ENCODE data around the gene SH2D3C. TPM values are rescaled to one million over a fixed set of nuclear protein-coding genes. Genes with fewer than 3 reads are reported as not detected.
A peak's percentile ranks its signal among the peaks of the same experiment; 100 is the strongest.

SH2D3C gene
- total and polyA plus RNA-seq, 2 of the 4 experiments (the other 2 are of a cell fraction): under 0.01 to 0.24 TPM

DNA sequence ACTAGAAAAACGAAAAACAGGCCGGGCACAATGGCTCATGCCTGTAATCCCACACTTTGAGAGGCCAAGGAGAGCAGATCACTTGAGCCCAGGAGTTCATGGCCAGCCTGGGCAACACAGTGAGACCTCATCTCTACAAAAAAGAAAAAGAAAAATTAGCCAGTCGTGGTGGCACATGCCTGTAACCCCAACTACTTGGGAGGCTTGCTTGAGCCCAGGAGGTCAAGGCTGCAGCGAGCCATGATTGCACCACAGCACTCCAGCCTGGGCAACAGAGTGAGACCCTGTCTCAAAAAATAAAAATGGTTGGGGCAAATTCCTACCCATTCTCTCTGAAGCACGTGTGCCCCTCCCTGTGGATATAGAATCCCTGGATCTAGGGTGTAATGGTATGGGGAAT, 80.1 kb downstream of the SH2D3C start:
- no peak overlapping the region for H3K14ac ChIP-seq (replicated peaks; ENCODE audit: low read depth, low read length)
- no peaks in the 10 kb centered on the region; the same call in none of the 2 replicates for H3K9me1 ChIP-seq (ENCODE audit: insufficient read depth, low read length)
- H4K8ac ChIP-seq (ENCODE audit: low read depth in 2 of 2, low read length in 2 of 2): peak overlapping the region in 1 of 2 experiments; percentile 91; a peak in 2 of 4 replicates
- in situ Hi-C loops (cut with MboI; ENCODE audit: low sequenced_read_pairs): no loop called here
- H3K27me3 ChIP-seq (ENCODE audit: control insufficient read depth, insufficient read depth, low read length): no peaks in the 10 kb centered on the region
- H2BK20ac ChIP-seq (ENCODE audit: low read depth, low read length): no peak overlapping the region
- CTCF ChIA-PET: no interaction called here
- no peaks in the 10 kb centered on the region for H3K4me1 ChIP-seq (ENCODE audit: control insufficient read depth, insufficient read depth, low read length)
- POLR2A ChIA-PET (ENCODE audit: unreplicated experiment): no interaction called here
- H3K4me3 ChIP-seq (ENCODE audit: insufficient read depth, low read depth, low read length): no peak overlapping the region
- no peaks in the 10 kb centered on the region for H3K36me3 ChIP-seq (ENCODE audit: control insufficient read depth, insufficient read depth, low read length)
- ATAC-seq (ENCODE audit: low read depth) (no peak), DNase-seq (no peak)
- WGBS, 2 experiments (ENCODE audit: extremely low coverage in 2 of 2, insufficient read length in 1 of 2): no CpG with 5 or more reads among the region's 5 CpGs
- no peak overlapping the region for H2AK9ac ChIP-seq (replicated peaks; ENCODE audit: low read depth, low read length, poor library complexity)
- H3K56ac ChIP-seq (ENCODE audit: extremely low read depth, insufficient read depth, low read length): no peak overlapping the region
- no peak overlapping the region for H2AFZ ChIP-seq (replicated peaks; ENCODE audit: low read length, poor library complexity)
- H4K91ac ChIP-seq (ENCODE audit: insufficient read depth, low read depth, low read length): no peak overlapping the region
- H3K4me2 ChIP-seq (ENCODE audit: low read depth, low read length): no peak overlapping the region
- H3K9ac ChIP-seq (ENCODE audit: low read depth, low read length): no peak overlapping the region
- no peak overlapping the region for H3K18ac ChIP-seq (ENCODE audit: low read depth, low read length)
- H3K4ac ChIP-seq (ENCODE audit: low read depth, low read length): no peak overlapping the region
- H3K23ac ChIP-seq (ENCODE audit: low read depth, low read length): no peak overlapping the region
- no peak for TF ChIP-seq RAD21 (IDR thresholded peaks at IDR 0.05; ENCODE audit: low read length)
- no peak for TF ChIP-seq BHLHE40 (IDR thresholded peaks at IDR 0.05; ENCODE audit: low read depth, low read length)
- no peak for TF ChIP-seq SMC3 (IDR thresholded peaks at IDR 0.05; ENCODE audit: low read depth, low read length)
- TF ChIP-seq, protein P1, sequence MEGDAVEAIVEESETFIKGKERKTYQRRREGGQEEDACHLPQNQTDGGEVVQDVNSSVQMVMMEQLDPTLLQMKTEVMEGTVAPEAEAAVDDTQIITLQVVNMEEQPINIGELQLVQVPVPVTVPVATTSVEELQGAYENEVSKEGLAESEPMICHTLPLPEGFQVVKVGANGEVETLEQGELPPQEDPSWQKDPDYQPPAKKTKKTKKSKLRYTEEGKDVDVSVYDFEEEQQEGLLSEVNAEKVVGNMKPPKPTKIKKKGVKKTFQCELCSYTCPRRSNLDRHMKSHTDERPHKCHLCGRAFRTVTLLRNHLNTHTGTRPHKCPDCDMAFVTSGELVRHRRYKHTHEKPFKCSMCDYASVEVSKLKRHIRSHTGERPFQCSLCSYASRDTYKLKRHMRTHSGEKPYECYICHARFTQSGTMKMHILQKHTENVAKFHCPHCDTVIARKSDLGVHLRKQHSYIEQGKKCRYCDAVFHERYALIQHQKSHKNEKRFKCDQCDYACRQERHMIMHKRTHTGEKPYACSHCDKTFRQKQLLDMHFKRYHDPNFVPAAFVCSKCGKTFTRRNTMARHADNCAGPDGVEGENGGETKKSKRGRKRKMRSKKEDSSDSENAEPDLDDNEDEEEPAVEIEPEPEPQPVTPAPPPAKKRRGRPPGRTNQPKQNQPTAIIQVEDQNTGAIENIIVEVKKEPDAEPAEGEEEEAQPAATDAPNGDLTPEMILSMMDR (conservative IDR thresholded peaks at IDR 0.05; ENCODE audit: low read depth, low read length): no peak
- no peak for TF ChIP-seq POLR2A (IDR thresholded peaks at IDR 0.05; ENCODE audit: low read depth, low read length)
- no peak for TF ChIP-seq CEBPB (IDR thresholded peaks at IDR 0.05; ENCODE audit: low read depth, low read length)
- no peak for TF ChIP-seq NFE2L2 (IDR thresholded peaks at IDR 0.05; ENCODE audit: low read depth, low read length)
- no peak for TF ChIP-seq CHD1 (IDR thresholded peaks at IDR 0.05; ENCODE audit: low read depth, low read length)
- no peak for TF ChIP-seq MAFK (IDR thresholded peaks at IDR 0.05; ENCODE audit: low read depth, low read length)
- TF ChIP-seq, protein P2, sequence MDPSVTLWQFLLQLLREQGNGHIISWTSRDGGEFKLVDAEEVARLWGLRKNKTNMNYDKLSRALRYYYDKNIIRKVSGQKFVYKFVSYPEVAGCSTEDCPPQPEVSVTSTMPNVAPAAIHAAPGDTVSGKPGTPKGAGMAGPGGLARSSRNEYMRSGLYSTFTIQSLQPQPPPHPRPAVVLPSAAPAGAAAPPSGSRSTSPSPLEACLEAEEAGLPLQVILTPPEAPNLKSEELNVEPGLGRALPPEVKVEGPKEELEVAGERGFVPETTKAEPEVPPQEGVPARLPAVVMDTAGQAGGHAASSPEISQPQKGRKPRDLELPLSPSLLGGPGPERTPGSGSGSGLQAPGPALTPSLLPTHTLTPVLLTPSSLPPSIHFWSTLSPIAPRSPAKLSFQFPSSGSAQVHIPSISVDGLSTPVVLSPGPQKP (IDR thresholded peaks at IDR 0.05; ENCODE audit: borderline replicate concordance, low read depth, low read length): no peak
- TF ChIP-seq MXI1 (IDR thresholded peaks at IDR 0.05; ENCODE audit: borderline replicate concordance, low read depth, low read length): no peak
- TF ChIP-seq, protein P3, sequence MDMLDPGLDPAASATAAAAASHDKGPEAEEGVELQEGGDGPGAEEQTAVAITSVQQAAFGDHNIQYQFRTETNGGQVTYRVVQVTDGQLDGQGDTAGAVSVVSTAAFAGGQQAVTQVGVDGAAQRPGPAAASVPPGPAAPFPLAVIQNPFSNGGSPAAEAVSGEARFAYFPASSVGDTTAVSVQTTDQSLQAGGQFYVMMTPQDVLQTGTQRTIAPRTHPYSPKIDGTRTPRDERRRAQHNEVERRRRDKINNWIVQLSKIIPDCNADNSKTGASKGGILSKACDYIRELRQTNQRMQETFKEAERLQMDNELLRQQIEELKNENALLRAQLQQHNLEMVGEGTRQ (IDR thresholded peaks at IDR 0.05; ENCODE audit: low read depth, low read length): no peak
- TF ChIP-seq RCOR1 (IDR thresholded peaks at IDR 0.05; ENCODE audit: insufficient replicate concordance, low read length): no peak
- dilution Hi-C loops (cut with HindIII; ENCODE audit: low sequenced_read_pairs, unreplicated experiment): no loop called here
- H3K27ac ChIP-seq (ENCODE audit: insufficient read depth, low read length): no peak overlapping the region
- H3K9me3 ChIP-seq (ENCODE audit: control insufficient read depth, insufficient read depth, low read length): no peaks in the 10 kb centered on the region
- no peak overlapping the region for H4K5ac ChIP-seq (ENCODE audit: low read depth, low read length)
- no peak overlapping the region for H2BK120ac ChIP-seq (ENCODE audit: low read depth, low read length)
- no peaks in the 10 kb centered on the region for H3K79me1 ChIP-seq (ENCODE audit: low read depth in 1 of 2, low read length in 2 of 2)
- no peak overlapping the region for H2BK5ac ChIP-seq (ENCODE audit: low read depth, low read length, poor library complexity, severe bottlenecking)
- intact Hi-C loops (cut with micrococcal nuclease): no loop called here
- no peak overlapping the region for H2BK15ac ChIP-seq (ENCODE audit: low read depth, low read length)
- no TSS peak for BruUV-seq (replicated peaks)
- no peak overlapping the region for H2AK5ac ChIP-seq (ENCODE audit: low read depth, low read length)
- no peaks in the 10 kb centered on the region for H4K20me1 ChIP-seq (ENCODE audit: insufficient read depth, low read length)

Measured in IMR-90 (cell line).